Ishikawa (cell line): ENCODE measurements around the gene USP17L13.
"Not testable (repeated sequence)": the region's sequence is repeated elsewhere in the genome, so short reads cannot be mapped to it uniquely, and the experiment has no call there.

ENCODE experiments used
- CEBPB ChIP-seq: IDR thresholded peaks from 2 replicates; pipeline ENCODE4 v1.6.1; 2012
- EP300 ChIP-seq: IDR thresholded peaks from 2 replicates; pipeline ENCODE4 v1.6.1; 2012; ENCODE audit warnings: borderline replicate concordance
- TAF1 ChIP-seq: IDR thresholded peaks from 2 replicates; pipeline ENCODE4 v1.6.1; 2012; ENCODE audit warnings: low read depth, mild to moderate bottlenecking
- TEAD4 ChIP-seq: IDR thresholded peaks from 2 replicates; pipeline ENCODE4 v1.6.1; 2012
- USF1 ChIP-seq: IDR thresholded peaks from 2 replicates; pipeline ENCODE4 v1.6.1; 2012
- YY1 ChIP-seq: IDR thresholded peaks from 2 replicates; pipeline ENCODE4 v1.6.1; 2012; ENCODE audit warnings: low read depth
- TF ChIP-seq, protein P1 (sequence below): IDR thresholded peaks from 2 replicates; pipeline ENCODE4 v1.6.1; 2012; ENCODE audit warnings: low read depth, mild to moderate bottlenecking

The USP17L13 gene

GRCh38 chr4:9257824-9258223 lies 33.1 kb downstream of the USP17L13 start, which contains the start of gene USP17L20:
TSS of gene USP17L20 (plus strand) at chr4:9258124. CDS start at chr4:9258124, 0 bp downstream.
- TF ChIP-seq, protein P1, sequence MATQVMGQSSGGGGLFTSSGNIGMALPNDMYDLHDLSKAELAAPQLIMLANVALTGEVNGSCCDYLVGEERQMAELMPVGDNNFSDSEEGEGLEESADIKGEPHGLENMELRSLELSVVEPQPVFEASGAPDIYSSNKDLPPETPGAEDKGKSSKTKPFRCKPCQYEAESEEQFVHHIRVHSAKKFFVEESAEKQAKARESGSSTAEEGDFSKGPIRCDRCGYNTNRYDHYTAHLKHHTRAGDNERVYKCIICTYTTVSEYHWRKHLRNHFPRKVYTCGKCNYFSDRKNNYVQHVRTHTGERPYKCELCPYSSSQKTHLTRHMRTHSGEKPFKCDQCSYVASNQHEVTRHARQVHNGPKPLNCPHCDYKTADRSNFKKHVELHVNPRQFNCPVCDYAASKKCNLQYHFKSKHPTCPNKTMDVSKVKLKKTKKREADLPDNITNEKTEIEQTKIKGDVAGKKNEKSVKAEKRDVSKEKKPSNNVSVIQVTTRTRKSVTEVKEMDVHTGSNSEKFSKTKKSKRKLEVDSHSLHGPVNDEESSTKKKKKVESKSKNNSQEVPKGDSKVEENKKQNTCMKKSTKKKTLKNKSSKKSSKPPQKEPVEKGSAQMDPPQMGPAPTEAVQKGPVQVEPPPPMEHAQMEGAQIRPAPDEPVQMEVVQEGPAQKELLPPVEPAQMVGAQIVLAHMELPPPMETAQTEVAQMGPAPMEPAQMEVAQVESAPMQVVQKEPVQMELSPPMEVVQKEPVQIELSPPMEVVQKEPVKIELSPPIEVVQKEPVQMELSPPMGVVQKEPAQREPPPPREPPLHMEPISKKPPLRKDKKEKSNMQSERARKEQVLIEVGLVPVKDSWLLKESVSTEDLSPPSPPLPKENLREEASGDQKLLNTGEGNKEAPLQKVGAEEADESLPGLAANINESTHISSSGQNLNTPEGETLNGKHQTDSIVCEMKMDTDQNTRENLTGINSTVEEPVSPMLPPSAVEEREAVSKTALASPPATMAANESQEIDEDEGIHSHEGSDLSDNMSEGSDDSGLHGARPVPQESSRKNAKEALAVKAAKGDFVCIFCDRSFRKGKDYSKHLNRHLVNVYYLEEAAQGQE = not testable (repeated sequence)
- not testable (repeated sequence) for TF ChIP-seq CEBPB, USF1

DNA sequence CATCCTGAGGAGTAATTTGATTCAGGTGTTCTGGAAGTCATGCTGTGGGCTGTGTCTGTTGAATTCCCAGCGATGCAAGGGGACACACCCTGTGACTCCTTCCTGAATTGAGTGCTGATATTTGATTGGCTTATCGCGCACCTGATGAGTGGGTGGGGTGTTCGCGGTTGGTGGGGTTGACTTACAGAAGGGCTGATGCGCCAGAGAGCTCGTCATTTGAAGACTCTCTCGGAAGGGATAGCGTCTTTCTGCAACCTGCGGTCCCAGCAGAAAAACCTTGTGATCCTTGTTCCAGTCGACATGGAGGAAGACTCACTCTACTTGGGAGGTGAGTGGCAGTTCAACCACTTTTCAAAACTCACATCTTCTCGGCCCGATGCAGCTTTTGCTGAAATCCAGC lies 37.9 kb downstream of the USP17L13 start, which contains the start of gene USP17L21:
USP17L21 (plus strand) TSS at position 301 of the 400 bp plus-strand sequence; CDS start at position 301, 0 bp downstream.
- TF ChIP-seq TEAD4, USF1, TAF1: not testable (repeated sequence)

GRCh38 chr4:9267319-9267718 lies 42.6 kb downstream of the USP17L13 start, which contains the start of gene USP17L22:
TSS of gene USP17L22 (plus strand) at chr4:9267619. CDS start at chr4:9267619, 0 bp downstream.
- TF ChIP-seq USF1, EP300, YY1: not testable (repeated sequence)
